ENCODE data around the gene ZNF224.

DNA sequence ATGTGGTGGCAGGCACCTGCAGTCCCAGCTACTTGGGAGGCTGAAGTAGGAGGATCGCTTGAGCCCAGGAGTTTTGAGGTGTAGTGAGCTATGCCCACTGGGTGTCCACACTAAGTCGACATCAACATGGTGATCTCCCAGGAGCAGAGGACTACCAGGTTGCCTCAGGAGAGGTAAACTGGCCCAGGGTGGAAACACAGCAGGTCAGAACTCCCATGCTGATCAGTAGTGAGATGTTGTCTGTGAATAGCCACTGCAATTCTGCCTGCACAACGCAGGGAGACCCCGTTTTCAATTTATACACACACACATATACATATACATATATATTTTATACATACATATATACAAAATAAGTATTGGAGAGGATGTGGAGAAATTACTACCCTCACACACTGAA lies 2.1 kb upstream of the ZNF224 start:
- no peak for TF ChIP-seq POLR2AphosphoS5 (IDR thresholded peaks at IDR 0.05; ENCODE audit: insufficient read depth in 1 of 2, low read depth in 1 of 2)
- TF ChIP-seq, protein P1, sequence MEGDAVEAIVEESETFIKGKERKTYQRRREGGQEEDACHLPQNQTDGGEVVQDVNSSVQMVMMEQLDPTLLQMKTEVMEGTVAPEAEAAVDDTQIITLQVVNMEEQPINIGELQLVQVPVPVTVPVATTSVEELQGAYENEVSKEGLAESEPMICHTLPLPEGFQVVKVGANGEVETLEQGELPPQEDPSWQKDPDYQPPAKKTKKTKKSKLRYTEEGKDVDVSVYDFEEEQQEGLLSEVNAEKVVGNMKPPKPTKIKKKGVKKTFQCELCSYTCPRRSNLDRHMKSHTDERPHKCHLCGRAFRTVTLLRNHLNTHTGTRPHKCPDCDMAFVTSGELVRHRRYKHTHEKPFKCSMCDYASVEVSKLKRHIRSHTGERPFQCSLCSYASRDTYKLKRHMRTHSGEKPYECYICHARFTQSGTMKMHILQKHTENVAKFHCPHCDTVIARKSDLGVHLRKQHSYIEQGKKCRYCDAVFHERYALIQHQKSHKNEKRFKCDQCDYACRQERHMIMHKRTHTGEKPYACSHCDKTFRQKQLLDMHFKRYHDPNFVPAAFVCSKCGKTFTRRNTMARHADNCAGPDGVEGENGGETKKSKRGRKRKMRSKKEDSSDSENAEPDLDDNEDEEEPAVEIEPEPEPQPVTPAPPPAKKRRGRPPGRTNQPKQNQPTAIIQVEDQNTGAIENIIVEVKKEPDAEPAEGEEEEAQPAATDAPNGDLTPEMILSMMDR (IDR thresholded peaks at IDR 0.05): no peak
- no peak for TF ChIP-seq POLR2A (IDR thresholded peaks at IDR 0.05)

All from vagina (tissue), 2 donors.